Ovary (tissue), 3 donors: Measurements from ENCODE around the gene AGL.

Experiments used
- CTCF ChIP-seq, 3 donors: fragments of 450-650 bp in 2 of 3; fragments of 200-600 bp in 1 of 3; IDR thresholded peaks; one replicate each; pipeline versions ENCODE4 v1.5.1 to v1.8.0; 2016 to 2022; ENCODE audit warnings: antibody characterized with exemption in 3 of 3, mild to moderate bottlenecking in 1 of 3
- EP300 ChIP-seq: sonication (generic); formaldehyde crosslinking; IDR thresholded peaks from one replicate; pipeline ENCODE4 v1.6.1; 2017; ENCODE audit warnings: antibody characterized with exemption
- POLR2A ChIP-seq: fragments of 450-650 bp; IDR thresholded peaks from one replicate; pipeline ENCODE4 v1.6.1; 2017; ENCODE audit warnings: antibody characterized with exemption, mild to moderate bottlenecking, moderate library complexity
- donor health status: DM: no; HTN: no; CAD: no.

GRCh38 chr1:99858286-99858685 is 8.1 kb downstream of the AGL start:
- TF ChIP-seq CTCF (IDR thresholded peaks at IDR 0.05) (no peak), POLR2A (no peak), EP300 (no peak)
